ENCODE results near the gene CCDC148.

DNA sequence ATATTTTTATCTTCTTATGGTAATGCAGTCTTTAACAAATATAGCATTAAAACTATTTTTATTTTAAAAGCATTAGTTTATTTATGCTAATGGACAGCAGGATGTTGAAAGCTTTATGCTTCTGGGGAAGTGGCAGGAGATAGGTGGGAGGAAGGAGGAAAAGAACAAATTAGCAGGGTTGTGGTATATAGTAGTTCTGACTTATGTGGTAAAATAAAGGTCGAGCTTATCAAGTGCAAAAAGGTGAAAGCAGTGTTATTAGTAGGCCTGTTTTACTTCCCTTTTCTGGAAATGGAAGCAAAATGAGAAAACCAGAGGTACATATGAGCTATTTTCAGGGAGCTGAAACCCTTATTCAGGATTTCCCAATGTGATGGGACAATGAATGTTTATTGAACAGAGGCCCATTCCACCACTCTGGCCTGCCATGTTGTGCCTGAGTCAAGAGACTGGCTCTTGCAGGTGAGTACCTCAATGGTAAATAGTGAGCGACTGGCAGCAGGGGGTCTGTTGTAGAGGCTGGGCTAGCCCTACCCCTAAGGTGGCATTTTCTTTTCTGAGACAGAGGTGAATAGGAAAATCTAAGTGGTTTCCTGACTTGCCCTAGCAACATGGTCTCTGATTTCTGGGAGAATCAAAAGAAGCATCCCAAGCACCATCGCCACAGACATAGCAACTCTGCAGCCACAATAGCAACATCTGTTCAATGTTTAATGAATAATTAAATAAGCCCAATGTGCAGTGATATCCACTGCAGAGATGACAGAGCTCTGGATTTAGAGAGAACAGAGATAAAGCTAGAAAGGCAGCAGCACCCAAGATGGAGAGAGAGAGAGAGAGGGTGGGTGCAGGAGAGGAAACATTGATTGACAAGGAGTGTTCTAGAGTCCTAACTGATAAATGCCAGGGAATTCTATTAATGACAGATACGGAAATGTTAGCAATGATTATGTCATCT lies 235.2 kb downstream of the CCDC148 start:
- TF ChIP-seq CTCF (IDR thresholded peaks at IDR 0.05; ENCODE audit: low read depth, low read length, poor library complexity, severe bottlenecking): no peak
- no peak for TF ChIP-seq EZH2phosphoT487 (IDR thresholded peaks at IDR 0.05; ENCODE audit: borderline replicate concordance, low read length)
